GM12892 (cell line): ENCODE data around the gene NPAS2.

Source experiments
- POLR2A ChIP-seq: IDR thresholded peaks from 2 replicates; pipeline ENCODE4 v1.6.1; 2011; ENCODE audit warnings: low read depth, low read length, control low read depth
- TAF1 ChIP-seq: IDR thresholded peaks from 2 replicates; pipeline ENCODE4 v1.6.1; 2011; ENCODE audit warnings: low read depth, mild to moderate bottlenecking, control low read depth, low read length, borderline replicate concordance

- TF ChIP-seq POLR2A, result no peak
- TF ChIP-seq TAF1, result no peak
These were observed 46.4 kb upstream of the NPAS2 start for GRCh38 chr2:100773538-100773937.
